ENCODE measurements around the gene ZNF722. TPM values are rescaled to one million over a fixed set of nuclear protein-coding genes. Genes with fewer than 3 reads are reported as not detected.

Gene ZNF722
- polyA plus RNA-seq, 1 donor (not counting 4 experiments of a cell fraction or from before 2014, with no cell fraction given) = not detected

- H3K9me3 ChIP-seq (ENCODE audit: control insufficient read depth, low read depth, low read length) = peaks cover 2% of the 10 kb centered on the region
- no peaks in the 10 kb centered on the region for H4K20me1 ChIP-seq (ENCODE audit: control insufficient read depth, extremely low read depth, insufficient read depth, low read length)
- DNase-seq (ENCODE audit: low read depth, low spot score) (no peak), FAIRE-seq (no peak)
- no peak overlapping the region for H3K4me3 ChIP-seq (ENCODE audit: control insufficient read depth in 2 of 3, extremely low read depth in 1 of 3, insufficient read depth in 2 of 3, low read depth in 1 of 3, low read length in 3 of 3)
- no peak overlapping the region for H3K27ac ChIP-seq (ENCODE audit: control insufficient read depth, insufficient read depth, low read length)
- H3K27me3 ChIP-seq (ENCODE audit: control insufficient read depth, extremely low read depth, insufficient read depth, low read length) = no peaks in the 10 kb centered on the region
- H2AFZ ChIP-seq (ENCODE audit: control insufficient read depth, low read length) = no peak overlapping the region
- H3K4me1 ChIP-seq (ENCODE audit: control insufficient read depth, extremely low read depth, insufficient read depth, low read length) = no peaks in the 10 kb centered on the region
- H3K4me2 ChIP-seq (ENCODE audit: control insufficient read depth, extremely low read depth, insufficient read depth, low read depth, low read length) = no peak overlapping the region
- no peaks in the 10 kb centered on the region for H3K9me1 ChIP-seq (ENCODE audit: control insufficient read depth, extremely low read depth, insufficient read depth, low read length)
- TF ChIP-seq CTCF (optimal IDR thresholded peaks at IDR 0.05 in 1 of 3, IDR thresholded peaks at IDR 0.05 in 1 of 3, conservative IDR thresholded peaks at IDR 0.05 in 1 of 3; ENCODE audit: extremely low read depth in 1 of 3, insufficient read depth in 2 of 3, low read length in 3 of 3) = no peak
- no peak for TF ChIP-seq EZH2 (IDR thresholded peaks at IDR 0.05; ENCODE audit: low read length)
- dilution Hi-C loops (cut with MboI; ENCODE audit: extremely low pct_ligation_motif_present, low sequenced_read_pairs) = no loop called here
- H3K36me3 ChIP-seq (ENCODE audit: control insufficient read depth in 2 of 2, extremely low read depth in 1 of 2, insufficient read depth in 2 of 2, low read length in 2 of 2) = no peaks in the 10 kb centered on the region
- H3K79me2 ChIP-seq (ENCODE audit: control insufficient read depth, insufficient read depth, low read length) = no peaks in the 10 kb centered on the region
- H3K9ac ChIP-seq (ENCODE audit: control insufficient read depth, extremely low read depth, insufficient read depth, low read length) = no peak overlapping the region
Observed at GRCh38 chr7:64046041-64046389, 47.4 kb downstream of the ZNF722 start.

Small RNA genes within 50 kb of the gene (small RNA-seq; reads per million reads assigned to genes)
- gene AC092634.1 (ENCODE audit: insufficient read length in 3 of 3, low read depth in 3 of 3, low replicate concordance in 1 of 3) = 0 reads per million in 3 experiments
- gene AC092634.7 (ENCODE audit: insufficient read length in 3 of 3, low read depth in 3 of 3, low replicate concordance in 1 of 3) = 0 reads per million in 3 experiments
- 0 reads per million in 3 experiments for gene VN1R36P (ENCODE audit: insufficient read length in 3 of 3, low read depth in 3 of 3, low replicate concordance in 1 of 3)

Other genes starting within 250 kb of the ZNF722 start
- 0.05 to 0.13 TPM (median 0.05 TPM) in 3 replicates for gene ZNF727, start 46.6 kb downstream of the ZNF722 start, polyA plus RNA-seq
- gene ZNF735, start 208.4 kb downstream of the ZNF722 start, polyA plus RNA-seq = not detected in 3 replicates
- gene ZNF679, start 229.6 kb downstream of the ZNF722 start, polyA plus RNA-seq = not detected in 3 replicates